Ovary (tissue), 3 donors: ENCODE data around the gene NUP50.

Source experiments
- POLR2A ChIP-seq: fragments of 450-650 bp; IDR thresholded peaks from one replicate; pipeline ENCODE4 v1.6.1; 2017; ENCODE audit warnings: antibody characterized with exemption, mild to moderate bottlenecking, moderate library complexity
- TF ChIP-seq, protein P1 (sequence below), 3 donors: fragments of 450-650 bp in 2 of 3; fragments of 200-600 bp in 1 of 3; IDR thresholded peaks; one replicate each; pipeline versions ENCODE4 v1.5.1 to v1.8.0; 2016 to 2022; ENCODE audit warnings: antibody characterized with exemption in 3 of 3, mild to moderate bottlenecking in 1 of 3
- donor health status: DM: no; HTN: no; CAD: no.

DNA sequence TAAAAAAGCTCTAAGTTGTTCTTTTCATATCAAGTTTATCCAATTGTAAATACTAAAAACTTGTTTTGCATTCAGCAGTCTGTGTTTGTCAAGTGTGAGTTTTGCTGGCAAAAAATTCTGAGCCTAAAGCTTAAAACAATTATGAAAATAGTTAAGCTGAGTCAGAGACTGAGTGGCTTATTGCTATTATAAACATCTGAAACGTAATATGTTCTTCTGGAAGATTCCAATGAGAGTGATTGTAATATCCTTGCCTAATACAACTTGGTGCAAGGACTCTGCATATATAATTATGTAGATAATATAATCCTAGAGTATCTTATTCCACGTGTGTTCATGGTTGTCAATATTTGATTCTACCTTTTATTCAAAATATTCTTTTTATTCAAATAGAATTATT, 14.1 kb upstream of the NUP50 start:
- TF ChIP-seq POLR2A, result no peak
- TF ChIP-seq, protein P1, sequence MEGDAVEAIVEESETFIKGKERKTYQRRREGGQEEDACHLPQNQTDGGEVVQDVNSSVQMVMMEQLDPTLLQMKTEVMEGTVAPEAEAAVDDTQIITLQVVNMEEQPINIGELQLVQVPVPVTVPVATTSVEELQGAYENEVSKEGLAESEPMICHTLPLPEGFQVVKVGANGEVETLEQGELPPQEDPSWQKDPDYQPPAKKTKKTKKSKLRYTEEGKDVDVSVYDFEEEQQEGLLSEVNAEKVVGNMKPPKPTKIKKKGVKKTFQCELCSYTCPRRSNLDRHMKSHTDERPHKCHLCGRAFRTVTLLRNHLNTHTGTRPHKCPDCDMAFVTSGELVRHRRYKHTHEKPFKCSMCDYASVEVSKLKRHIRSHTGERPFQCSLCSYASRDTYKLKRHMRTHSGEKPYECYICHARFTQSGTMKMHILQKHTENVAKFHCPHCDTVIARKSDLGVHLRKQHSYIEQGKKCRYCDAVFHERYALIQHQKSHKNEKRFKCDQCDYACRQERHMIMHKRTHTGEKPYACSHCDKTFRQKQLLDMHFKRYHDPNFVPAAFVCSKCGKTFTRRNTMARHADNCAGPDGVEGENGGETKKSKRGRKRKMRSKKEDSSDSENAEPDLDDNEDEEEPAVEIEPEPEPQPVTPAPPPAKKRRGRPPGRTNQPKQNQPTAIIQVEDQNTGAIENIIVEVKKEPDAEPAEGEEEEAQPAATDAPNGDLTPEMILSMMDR (IDR thresholded peaks at IDR 0.05), result no peak
